ES-I3 (cell line): ENCODE data around the gene GPR183.

Experiments used
- H3K36me3 ChIP-seq: 2 replicates; pipeline ENCODE4 v1.6.1; 2013; ENCODE audit warnings: mild to moderate bottlenecking, low read length, control low read depth, moderate library complexity; ENCODE audit not compliant: insufficient read depth
- H3K4me1 ChIP-seq: 2 replicates; pipeline ENCODE4 v1.6.1; 2013; ENCODE audit warnings: mild to moderate bottlenecking, control low read depth, low read length; ENCODE audit not compliant: insufficient read depth
- H3K9ac ChIP-seq: 2 replicates; pipeline ENCODE4 v1.6.1; 2013; ENCODE audit warnings: low read depth, mild to moderate bottlenecking, low read length, moderate library complexity
- H3K9me3 ChIP-seq: 2 replicates; pipeline ENCODE4 v1.6.1; 2013; ENCODE audit warnings: mild to moderate bottlenecking, low read length, moderate library complexity; ENCODE audit not compliant: control insufficient read depth, insufficient read depth

Gene GPR183

DNA sequence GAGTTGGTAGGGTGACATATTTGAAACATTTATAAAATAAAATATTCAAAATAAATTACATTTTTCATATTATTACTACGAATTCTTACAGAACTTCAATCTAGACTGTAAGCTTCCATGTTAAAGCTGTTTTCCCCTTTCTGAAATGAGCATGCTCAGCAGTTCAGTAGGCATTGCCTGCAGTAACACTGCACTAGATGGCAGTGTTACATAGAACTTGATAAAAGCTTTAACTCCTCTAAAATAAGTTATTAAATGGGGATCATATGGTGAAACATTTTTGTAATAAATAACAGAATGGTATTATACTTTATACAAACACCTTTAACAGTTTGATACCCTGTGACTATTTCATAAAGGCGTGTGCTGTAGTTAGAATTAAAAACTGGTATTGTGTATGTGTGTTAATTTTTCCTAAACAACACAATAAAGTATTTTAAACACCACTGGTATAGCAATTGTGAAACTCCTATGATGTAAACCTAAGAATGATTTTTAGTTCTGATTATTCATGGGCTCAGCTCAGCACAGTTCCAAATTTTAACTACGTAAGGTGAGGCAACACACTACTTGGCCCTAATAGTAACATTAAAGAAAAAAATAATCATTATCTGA, 37.5 kb downstream of the GPR183 start:
- Histone ChIP-seq H3K9me3 (peaks cover 4% of the 10 kb centered on the region; the same call in 1 of the 2 replicates), H3K36me3 (no peaks in the 10 kb centered on the region), H3K4me1 (no peaks in the 10 kb centered on the region), H3K9ac (no peak overlapping the region)

DNA sequence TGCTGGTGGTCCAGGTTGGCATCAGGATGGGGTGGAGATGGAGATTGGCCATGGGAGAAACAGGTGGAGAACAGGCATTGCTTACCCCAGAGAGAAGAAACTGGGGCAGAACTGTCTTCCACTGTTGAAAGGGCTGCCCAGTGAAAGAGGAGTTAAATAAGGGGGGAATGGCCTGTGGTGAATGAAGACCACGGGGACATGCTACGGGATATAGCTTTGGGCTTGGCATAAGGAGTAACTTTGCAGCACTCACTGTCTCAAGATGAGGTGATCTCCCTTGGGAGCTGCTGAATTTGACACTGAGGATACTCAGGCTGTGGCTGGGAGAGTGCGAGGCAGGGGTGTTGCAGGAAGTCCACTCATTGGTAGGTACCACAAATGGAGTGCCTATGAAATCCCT, 38.4 kb downstream of the GPR183 start:
- peaks cover 4% of the 10 kb centered on the region; the same call in 1 of the 2 replicates for H3K9me3 ChIP-seq
- no peaks in the 10 kb centered on the region for H3K4me1 ChIP-seq
- H3K36me3 ChIP-seq, result no peaks in the 10 kb centered on the region
- H3K9ac ChIP-seq, result no peak overlapping the region

DNA sequence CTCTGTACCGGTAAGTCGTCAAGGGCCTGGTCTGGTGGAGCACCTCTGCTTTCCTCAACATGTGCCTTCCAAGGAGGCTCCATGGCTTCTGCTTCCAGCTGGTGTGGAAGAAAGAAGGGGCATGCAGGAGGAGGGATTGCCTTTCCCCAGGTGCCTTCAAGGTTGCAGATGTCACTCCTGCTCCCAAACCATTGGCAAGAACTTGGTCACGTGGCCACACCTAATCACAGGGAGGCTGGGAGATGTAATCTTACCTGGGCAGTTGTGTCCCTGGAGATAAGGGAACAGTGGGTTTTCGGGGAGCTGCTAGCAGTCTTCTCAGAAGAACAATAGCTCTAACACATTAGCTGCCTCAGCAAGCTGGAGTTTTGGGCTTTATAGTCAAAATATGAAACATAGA, 39.3 kb downstream of the GPR183 start:
- Histone ChIP-seq H3K9me3 (peaks cover 4% of the 10 kb centered on the region; the same call in 1 of the 2 replicates), H3K9ac (no peak overlapping the region), H3K36me3 (no peaks in the 10 kb centered on the region), H3K4me1 (no peaks in the 10 kb centered on the region)

DNA sequence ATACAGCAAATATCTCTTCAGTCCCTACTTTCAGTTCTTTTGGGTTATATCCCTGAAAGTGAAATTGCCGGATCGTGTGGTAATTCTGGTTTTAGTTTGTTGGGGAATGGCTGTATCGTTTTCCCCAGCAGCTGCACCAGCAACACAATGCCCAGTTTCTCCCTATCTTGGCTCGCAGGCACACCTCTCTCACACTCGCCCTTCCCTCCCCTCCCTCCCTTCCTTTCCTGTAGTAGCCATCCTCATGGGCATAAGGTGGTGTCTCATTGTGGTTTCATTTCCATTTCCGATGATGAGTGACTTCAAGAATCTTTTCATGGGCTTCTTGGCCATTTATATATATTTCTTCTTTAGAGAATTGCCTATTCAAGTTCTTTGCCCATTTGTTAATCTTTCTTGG, 40.4 kb downstream of the GPR183 start:
- Histone ChIP-seq H3K9ac (no peak overlapping the region), H3K4me1 (no peaks in the 10 kb centered on the region), H3K9me3 (no peaks in the 10 kb centered on the region), H3K36me3 (no peaks in the 10 kb centered on the region)

DNA sequence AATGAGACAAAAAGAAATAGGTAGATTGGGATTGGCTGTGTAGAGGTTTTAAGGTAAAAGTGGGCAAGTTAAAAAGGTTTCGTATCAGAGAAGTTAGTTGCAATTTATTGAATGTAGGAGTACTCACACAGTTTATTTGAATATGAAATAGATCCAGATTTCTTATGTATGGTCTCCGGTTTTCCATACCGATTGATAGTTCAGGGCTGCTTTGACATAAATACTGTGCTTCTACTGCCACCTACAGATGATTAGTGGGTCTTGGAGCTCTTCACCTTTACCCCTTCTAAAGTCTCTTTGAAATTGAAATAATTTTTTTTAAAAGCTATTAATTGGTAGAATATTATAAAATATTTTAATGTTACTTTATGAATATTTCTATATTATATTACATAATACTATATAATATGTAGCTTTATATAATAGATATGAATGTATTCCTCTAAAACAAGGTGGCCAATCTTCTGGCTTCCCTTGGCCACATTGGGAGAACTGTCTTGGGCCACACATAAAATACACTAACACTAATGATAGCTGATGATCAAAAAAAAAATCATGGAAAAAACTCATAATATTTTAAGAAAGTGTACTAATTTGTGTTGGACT, 41.3 kb downstream of the GPR183 start:
- Histone ChIP-seq H3K4me1 (no peaks in the 10 kb centered on the region), H3K36me3 (no peaks in the 10 kb centered on the region), H3K9ac (no peak overlapping the region), H3K9me3 (no peaks in the 10 kb centered on the region)

DNA sequence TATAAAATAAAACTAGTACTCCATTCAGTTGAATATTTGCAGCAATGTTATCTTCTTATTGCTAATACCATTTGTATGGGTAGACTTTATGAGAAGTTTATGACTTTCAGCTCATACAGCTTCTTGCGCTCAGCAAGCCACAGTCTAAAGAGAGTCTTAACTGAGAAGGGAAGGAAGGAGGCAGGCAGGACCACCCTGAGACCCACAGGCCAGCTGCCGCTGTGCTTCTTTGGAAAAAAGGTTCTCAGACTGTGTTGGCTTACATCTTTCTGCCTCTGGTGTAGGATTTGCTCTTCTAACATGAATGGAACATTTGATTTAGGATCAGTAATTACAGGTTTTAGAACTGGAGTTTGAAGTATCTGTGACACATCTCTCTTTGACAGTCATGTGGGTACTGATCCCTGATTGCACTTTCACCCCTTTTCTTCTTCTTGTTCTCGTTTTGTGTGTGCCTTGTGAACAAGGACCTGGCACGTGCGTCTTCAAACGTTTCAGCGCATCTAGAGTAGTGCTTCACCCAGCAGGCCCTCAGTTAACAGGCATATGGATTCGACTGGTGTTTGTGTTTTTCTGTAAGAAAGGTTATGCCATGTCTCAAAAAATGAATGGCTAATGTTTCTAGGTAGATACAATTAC, 41.9 kb downstream of the GPR183 start:
- Histone ChIP-seq H3K36me3 (no peaks in the 10 kb centered on the region), H3K9ac (no peak overlapping the region), H3K4me1 (no peaks in the 10 kb centered on the region), H3K9me3 (no peaks in the 10 kb centered on the region)

DNA sequence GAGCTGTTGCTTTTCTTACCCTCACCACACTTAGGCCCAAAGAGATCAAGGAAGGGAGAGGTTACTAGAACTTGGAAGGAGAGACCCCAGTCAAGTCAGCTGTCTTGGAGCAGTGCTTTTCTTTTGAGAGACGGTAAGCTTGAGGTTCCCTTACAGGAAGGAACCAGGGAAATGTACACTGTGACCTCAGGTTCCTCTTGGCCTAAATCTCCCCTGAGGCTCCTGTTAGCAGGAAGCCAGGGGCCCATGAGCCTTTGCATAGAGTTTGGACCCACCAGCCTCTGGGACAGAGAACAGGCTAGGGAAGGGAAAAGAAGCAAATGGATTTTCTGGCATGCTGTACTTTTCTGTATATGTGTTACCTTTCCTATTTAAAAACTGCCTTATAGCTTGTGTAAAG, 43.1 kb downstream of the GPR183 start:
- H3K9ac ChIP-seq, result no peak overlapping the region
- no peaks in the 10 kb centered on the region for H3K9me3 ChIP-seq
- H3K4me1 ChIP-seq, result no peaks in the 10 kb centered on the region
- H3K36me3 ChIP-seq, result no peaks in the 10 kb centered on the region

DNA sequence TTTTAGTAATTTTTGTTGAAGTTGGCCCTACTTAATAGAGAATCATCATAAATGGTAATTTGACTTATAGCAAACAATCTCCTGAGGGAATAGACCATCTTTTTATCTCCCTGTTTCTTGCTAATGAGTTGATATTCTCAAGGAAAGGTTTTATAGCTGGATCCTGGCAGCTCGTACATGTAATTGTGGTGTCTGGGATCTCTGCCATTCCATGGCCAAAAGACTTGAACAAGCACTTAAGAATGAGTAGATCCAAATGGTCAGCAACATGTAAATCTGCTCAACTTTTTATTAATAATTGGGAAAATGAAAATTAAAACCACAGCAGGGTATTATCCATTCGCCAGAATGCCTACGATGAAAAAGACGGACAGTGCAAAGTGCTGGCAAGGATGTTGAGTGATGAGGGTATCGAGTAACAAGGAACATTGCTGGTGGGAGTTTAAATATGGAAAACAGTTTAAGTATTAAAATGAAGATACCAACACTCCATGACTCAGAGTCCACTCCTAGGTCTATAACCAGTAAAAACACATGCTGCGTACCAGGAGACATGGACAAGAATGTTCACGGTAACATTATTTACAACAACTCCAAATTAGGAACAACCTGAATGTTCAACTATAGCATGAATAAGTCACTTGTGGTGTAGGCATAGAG, 43.9 kb downstream of the GPR183 start:
- no peaks in the 10 kb centered on the region for H3K36me3 ChIP-seq
- no peaks in the 10 kb centered on the region for H3K9me3 ChIP-seq
- H3K9ac ChIP-seq, result no peak overlapping the region
- no peaks in the 10 kb centered on the region; the same call in 1 of the 2 replicates for H3K4me1 ChIP-seq

DNA sequence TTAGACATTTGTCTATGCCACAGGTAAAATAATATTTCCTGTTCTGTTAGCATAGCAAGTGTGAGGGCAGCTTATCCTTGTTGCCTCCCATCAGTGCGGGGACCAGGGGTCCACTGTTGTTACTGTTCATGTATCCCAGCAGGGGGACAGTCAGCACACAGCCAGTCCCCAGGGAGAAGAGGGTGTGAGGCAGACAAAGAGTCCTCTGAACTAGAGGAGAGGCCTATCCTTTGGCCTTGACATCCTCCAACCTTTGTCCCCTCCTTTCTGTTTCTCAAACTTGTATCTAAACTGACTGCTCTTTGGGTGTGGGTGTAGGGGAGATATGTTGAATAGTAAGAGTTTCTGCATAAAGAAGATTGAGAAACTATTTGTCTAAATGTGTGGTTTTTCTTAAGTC, 46.1 kb downstream of the GPR183 start:
- Histone ChIP-seq H3K36me3 (no peaks in the 10 kb centered on the region), H3K4me1 (no peaks in the 10 kb centered on the region; the same call in 1 of the 2 replicates), H3K9me3 (no peaks in the 10 kb centered on the region), H3K9ac (no peak overlapping the region)

DNA sequence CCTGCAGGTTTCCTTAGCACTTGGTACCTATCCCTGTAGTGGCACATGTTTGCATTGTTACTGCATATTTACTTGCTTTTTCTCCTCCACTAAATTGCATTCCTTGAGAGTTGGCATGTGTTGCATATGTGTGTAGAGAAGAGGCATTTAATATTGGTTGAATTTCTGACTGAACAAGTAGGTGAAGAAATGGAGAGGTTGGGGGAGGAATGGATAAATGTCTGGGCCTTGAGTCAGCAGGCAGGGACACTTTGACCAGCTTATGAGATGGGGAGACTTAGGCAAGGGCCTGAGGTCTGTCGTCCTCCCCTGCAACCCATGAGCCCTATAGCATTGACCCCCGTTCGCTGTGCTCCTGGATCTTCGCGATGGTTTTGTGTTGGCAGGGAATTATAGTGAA, 47.0 kb downstream of the GPR183 start:
- Histone ChIP-seq H3K36me3 (peaks cover 3% of the 10 kb centered on the region; the same call in 1 of the 2 replicates), H3K9me3 (no peaks in the 10 kb centered on the region), H3K4me1 (no peaks in the 10 kb centered on the region; the same call in 1 of the 2 replicates), H3K9ac (no peak overlapping the region)

DNA sequence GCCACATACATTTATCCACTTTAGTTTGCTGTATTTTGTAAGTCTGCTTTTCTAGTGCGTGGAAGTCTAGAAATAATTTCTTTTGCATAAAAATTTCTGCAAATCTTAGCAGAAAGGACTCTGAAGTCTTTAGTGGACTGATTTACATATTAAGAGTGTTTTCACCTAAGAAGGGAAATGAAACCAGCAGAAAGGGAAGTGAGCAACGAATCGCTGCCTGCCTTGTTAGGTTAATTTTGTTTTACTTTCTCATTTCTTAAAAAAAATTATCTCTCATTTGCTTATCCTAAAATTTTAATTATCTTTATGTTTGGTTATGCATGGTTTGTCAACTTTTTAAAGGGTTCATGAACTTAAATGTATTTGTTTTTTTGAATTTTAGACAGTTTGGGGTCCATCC, 48.3 kb downstream of the GPR183 start:
- Histone ChIP-seq H3K9ac (no peak overlapping the region), H3K36me3 (peaks cover 4% of the 10 kb centered on the region; the same call in 1 of the 2 replicates), H3K4me1 (no peaks in the 10 kb centered on the region; the same call in 1 of the 2 replicates), H3K9me3 (no peaks in the 10 kb centered on the region)

DNA sequence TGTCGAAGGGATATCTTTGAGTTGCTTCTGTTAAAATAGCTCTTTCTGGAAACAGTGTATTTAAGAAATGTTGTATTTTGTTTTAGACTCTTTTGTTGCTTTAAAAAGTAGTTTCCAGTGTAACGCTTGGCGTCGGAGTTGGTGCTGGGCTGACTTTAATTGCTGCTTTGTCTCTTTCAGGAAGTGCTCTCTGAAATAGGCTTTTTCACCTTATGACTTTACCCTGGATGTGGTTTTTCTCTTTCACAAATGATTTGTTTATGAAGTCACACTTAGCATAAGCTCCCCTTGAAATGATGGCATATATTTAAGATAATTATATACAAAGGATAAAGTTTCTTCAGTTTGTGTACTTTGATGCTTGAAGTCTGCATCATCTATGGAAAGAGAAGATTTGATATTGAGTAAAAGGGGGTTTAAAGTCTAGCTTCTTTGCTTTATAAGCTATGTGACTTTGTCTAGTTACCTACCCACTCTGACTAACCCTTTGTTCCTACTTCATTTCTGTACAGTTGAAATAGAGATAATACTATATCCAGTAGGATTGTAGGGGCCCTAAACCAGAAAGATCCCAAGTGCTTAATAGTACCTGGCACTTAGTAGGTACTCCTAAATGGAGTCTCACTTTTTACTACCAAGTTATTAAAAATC, 48.9 kb downstream of the GPR183 start, which contains the start of gene GPR18:
Gene GPR18, minus strand, starts transcription at position 170 of the 651 bp plus-strand sequence. CDS start 2,507 bp downstream, outside the sequence.
- peaks cover 4% of the 10 kb centered on the region; the same call in 1 of the 2 replicates for H3K36me3 ChIP-seq
- H3K9ac ChIP-seq, result no peak within 1 kb of the TSS
- no peaks in the 10 kb centered on the region for H3K9me3 ChIP-seq
- H3K4me1 ChIP-seq, result no peaks in the 10 kb centered on the region; the same call in 1 of the 2 replicates

DNA sequence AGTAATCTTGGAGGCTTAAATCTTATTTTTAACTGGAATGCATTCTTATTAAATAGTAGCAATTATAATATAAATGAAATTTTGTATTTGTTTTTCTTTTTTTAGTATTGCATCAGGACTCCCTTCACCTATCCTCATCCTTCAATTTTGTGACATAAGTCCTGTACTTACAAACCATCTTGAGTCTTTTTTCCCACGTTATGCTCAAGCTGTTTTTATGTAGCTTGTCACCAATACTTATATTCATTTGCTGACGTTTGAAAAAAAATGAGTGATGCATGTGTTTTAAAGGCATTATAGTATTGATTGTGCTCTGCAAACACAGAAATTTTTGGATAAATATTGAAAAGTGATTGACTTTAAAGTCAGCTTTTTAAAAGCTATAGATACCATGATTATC, 49.9 kb downstream of the GPR183 start:
- Histone ChIP-seq H3K4me1 (no peaks in the 10 kb centered on the region; the same call in 1 of the 2 replicates), H3K36me3 (peaks cover 4% of the 10 kb centered on the region; the same call in 1 of the 2 replicates), H3K9me3 (no peaks in the 10 kb centered on the region), H3K9ac (no peak overlapping the region)

DNA sequence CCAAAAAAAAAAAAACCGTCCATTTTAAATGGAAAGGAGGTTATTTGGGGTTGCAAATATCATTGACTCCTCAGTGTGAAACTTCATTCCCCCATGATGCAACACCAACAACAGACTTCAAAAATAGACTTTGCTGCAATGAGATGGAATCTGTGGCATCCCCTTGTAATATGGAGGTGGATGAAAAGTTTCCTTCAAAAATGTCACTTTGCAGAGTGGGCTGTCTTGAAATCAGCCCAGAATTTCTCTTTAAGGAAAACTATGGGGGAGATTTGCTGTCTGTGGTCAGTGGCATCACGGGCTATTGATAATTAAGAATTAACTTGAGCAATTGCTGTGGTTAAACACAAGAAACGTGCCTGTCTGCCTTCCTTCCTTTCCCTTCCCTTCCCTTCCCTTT, 50.5 kb downstream of the GPR183 start:
- H3K36me3 ChIP-seq, result peaks cover 4% of the 10 kb centered on the region; the same call in 1 of the 2 replicates
- H3K4me1 ChIP-seq, result peaks cover 4% of the 10 kb centered on the region
- H3K9me3 ChIP-seq, result no peaks in the 10 kb centered on the region
- H3K9ac ChIP-seq, result no peak overlapping the region
